ENCODE data around the gene FBXW8. TPM values are rescaled to one million over a fixed set of nuclear protein-coding genes. Genes with fewer than 3 reads are reported as not detected.

FBXW8 gene
- total RNA-seq, 1 experiment from 2014 or later: 15.3 TPM

- Mint-ChIP-seq H3K4me1 (peaks cover 24 to 43% of the 10 kb centered on the region in 2 experiments), H3K4me3 (no peak overlapping the region), H3K9me3 (no peaks in the 10 kb centered on the region), H3K27me3 (ENCODE audit: low read depth) (no peaks in the 10 kb centered on the region; the same call in none of the 2 replicates), H3K36me3 (ENCODE audit: insufficient read depth in 1 of 3, low read depth in 3 of 3) (no peaks in the 10 kb centered on the region; a peak in 1 of 7 replicates), H3K27ac (peak overlapping the region in 2 of 3 experiments; percentile 40 to 80; a peak in 3 of 7 replicates)
- Histone ChIP-seq H3K4me1 (ENCODE audit: insufficient read depth, low read length) (peaks cover 7% of the 10 kb centered on the region; the same call in 1 of the 2 replicates), H2BK120ac (ENCODE audit: low read depth, low read length, poor library complexity, severe bottlenecking) (no peak overlapping the region), H3K18ac (ENCODE audit: insufficient read length, low read depth, low read length) (no peak overlapping the region), H3K23ac (ENCODE audit: insufficient read length, low read depth, low read length) (no peak overlapping the region), H4K8ac (replicated peaks; ENCODE audit: insufficient read length, low read depth, low read length) (no peak overlapping the region), H3K9me3 (ENCODE audit: control insufficient read depth, low read depth, low read length) (no peaks in the 10 kb centered on the region), H3K4me2 (ENCODE audit: insufficient read depth, insufficient read length, low read length) (no peak overlapping the region), H3K27me3 (ENCODE audit: insufficient read depth, low read length) (no peaks in the 10 kb centered on the region), H3K14ac (ENCODE audit: insufficient read depth, low read length) (no peak overlapping the region), H3T11ph (ENCODE audit: low read length) (no peak overlapping the region), H2AFZ (ENCODE audit: low read length) (no peak overlapping the region), H4K91ac (ENCODE audit: insufficient read length, low read depth, low read length) (no peak overlapping the region), H2AK5ac (ENCODE audit: insufficient read length, low read length) (no peak overlapping the region), H3K79me2 (ENCODE audit: insufficient read depth, low read length) (no peaks in the 10 kb centered on the region), H3K4ac (ENCODE audit: low read depth, low read length) (no peak overlapping the region), H2BK12ac (ENCODE audit: insufficient read length, low read depth, low read length) (no peak overlapping the region), H3K79me1 (ENCODE audit: insufficient read depth, low read depth, low read length, poor library complexity, severe bottlenecking) (no peaks in the 10 kb centered on the region), H2BK15ac (ENCODE audit: low read depth, low read length) (no peak overlapping the region), H3K27ac (ENCODE audit: insufficient read length, low read depth, low read length) (no peak overlapping the region), H3K9ac (ENCODE audit: extremely low read depth, insufficient read length, low read length) (no peak overlapping the region), H4K5ac (ENCODE audit: insufficient read length, low read depth, low read length) (no peak overlapping the region), H2BK20ac (ENCODE audit: low read depth, low read length, poor library complexity, severe bottlenecking) (no peak overlapping the region), H3K23me2 (ENCODE audit: insufficient read length, low read depth, low read length, poor library complexity, severe bottlenecking) (peaks cover 3% of the 10 kb centered on the region), H4K20me1 (ENCODE audit: control insufficient read depth, insufficient read depth, insufficient read length) (no peaks in the 10 kb centered on the region), H2BK5ac (ENCODE audit: insufficient read length, low read length) (no peak overlapping the region), H3K56ac (ENCODE audit: insufficient read length, low read depth, low read length) (no peak overlapping the region)
- TF ChIP-seq, protein P1, sequence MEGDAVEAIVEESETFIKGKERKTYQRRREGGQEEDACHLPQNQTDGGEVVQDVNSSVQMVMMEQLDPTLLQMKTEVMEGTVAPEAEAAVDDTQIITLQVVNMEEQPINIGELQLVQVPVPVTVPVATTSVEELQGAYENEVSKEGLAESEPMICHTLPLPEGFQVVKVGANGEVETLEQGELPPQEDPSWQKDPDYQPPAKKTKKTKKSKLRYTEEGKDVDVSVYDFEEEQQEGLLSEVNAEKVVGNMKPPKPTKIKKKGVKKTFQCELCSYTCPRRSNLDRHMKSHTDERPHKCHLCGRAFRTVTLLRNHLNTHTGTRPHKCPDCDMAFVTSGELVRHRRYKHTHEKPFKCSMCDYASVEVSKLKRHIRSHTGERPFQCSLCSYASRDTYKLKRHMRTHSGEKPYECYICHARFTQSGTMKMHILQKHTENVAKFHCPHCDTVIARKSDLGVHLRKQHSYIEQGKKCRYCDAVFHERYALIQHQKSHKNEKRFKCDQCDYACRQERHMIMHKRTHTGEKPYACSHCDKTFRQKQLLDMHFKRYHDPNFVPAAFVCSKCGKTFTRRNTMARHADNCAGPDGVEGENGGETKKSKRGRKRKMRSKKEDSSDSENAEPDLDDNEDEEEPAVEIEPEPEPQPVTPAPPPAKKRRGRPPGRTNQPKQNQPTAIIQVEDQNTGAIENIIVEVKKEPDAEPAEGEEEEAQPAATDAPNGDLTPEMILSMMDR (conservative IDR thresholded peaks at IDR 0.05): no peak
- WGBS (ENCODE audit: extremely low coverage, insufficient read length, low lambda C conversion rate): no CpG with 5 or more reads among the region's 23 CpGs
- DNase-seq: no peak
Measured at GRCh38 chr12:117045160-117046010, 134.6 kb downstream of the FBXW8 start.
